Measurements from ENCODE around the gene SAMD9L.
A peak's percentile ranks its signal among the peaks of the same experiment; 100 is the strongest.

SAMD9L gene

GRCh38 chr7:93148144-93148543, at the start of gene SAMD9L:
Gene SAMD9L, minus strand, starts transcription at chr7:93148385. Its CDS starts 12,414 bp downstream, at chr7:93135971.
- DNase-seq, result no peak

GRCh38 chr7:93196336-93196735, 48.2 kb upstream of the SAMD9L start:
- DNase-seq, result no peak

- no peak for DNase-seq
Measured at GRCh38 chr7:93194386-93194785, 46.2 kb upstream of the SAMD9L start.

GRCh38 chr7:93188870-93189634, 40.9 kb upstream of the SAMD9L start:
- no peak for DNase-seq

GRCh38 chr7:93185303-93186027, 37.3 kb upstream of the SAMD9L start:
- DNase-seq, result no peak

GRCh38 chr7:93179173-93179572, 31.0 kb upstream of the SAMD9L start:
- DNase-seq, result no peak

- DNase-seq, result peak; percentile 2
Measured at GRCh38 chr7:93178213-93178612, 30.0 kb upstream of the SAMD9L start.

GRCh38 chr7:93176992-93177580, 28.9 kb upstream of the SAMD9L start:
- no peak for DNase-seq

- no peak for DNase-seq
Measured at GRCh38 chr7:93175219-93175618, 27.0 kb upstream of the SAMD9L start.

GRCh38 chr7:93172683-93173082, 24.5 kb upstream of the SAMD9L start:
- no peak for DNase-seq

GRCh38 chr7:93171606-93172226, 23.5 kb upstream of the SAMD9L start:
- DNase-seq, result no peak

GRCh38 chr7:93165447-93165846, 17.3 kb upstream of the SAMD9L start:
- no peak for DNase-seq

- no peak for DNase-seq
Measured at GRCh38 chr7:93164766-93165165, 16.6 kb upstream of the SAMD9L start.

- no peak for DNase-seq
Measured at GRCh38 chr7:93161181-93161762, 13.1 kb upstream of the SAMD9L start.

- no peak for DNase-seq
Measured at GRCh38 chr7:93160410-93160809, 12.2 kb upstream of the SAMD9L start.

GRCh38 chr7:93159490-93159889, 11.3 kb upstream of the SAMD9L start:
- no peak for DNase-seq

GRCh38 chr7:93156884-93157283, 8.7 kb upstream of the SAMD9L start:
- DNase-seq, result no peak

- DNase-seq, result peak; percentile 1
Measured at GRCh38 chr7:93150200-93150835, 2.1 kb upstream of the SAMD9L start.

- no peak for DNase-seq
Measured at GRCh38 chr7:93148727-93149126, 542 bp upstream of the SAMD9L start.

GRCh38 chr7:93147363-93147762, 822 bp downstream of the SAMD9L start:
- peak; percentile 49 for DNase-seq

GRCh38 chr7:93146472-93147141, 1.6 kb downstream of the SAMD9L start:
- DNase-seq, result no peak

GRCh38 chr7:93146036-93146435, 2.1 kb downstream of the SAMD9L start:
- DNase-seq, result no peak
